Measurements from ENCODE around the gene GGCX.
"Not testable (repeated sequence)": the region's sequence is repeated elsewhere in the genome, so short reads cannot be mapped to it uniquely, and the experiment has no call there.

The GGCX gene

GRCh38 chr2:85575739-85576138, 14.4 kb upstream of the GGCX start:
- DNase-seq (ENCODE audit: low spot score), result no peak

- no peak for DNase-seq (ENCODE audit: low spot score)
These were observed 5.0 kb upstream of the GGCX start for GRCh38 chr2:85566265-85566664.

GRCh38 chr2:85564144-85564563, 2.9 kb upstream of the GGCX start:
- DNase-seq (ENCODE audit: low spot score), result no peak

- no peak for DNase-seq (ENCODE audit: low spot score)
These were observed 447 bp downstream of the GGCX start for GRCh38 chr2:85560812-85561279.

GRCh38 chr2:85560403-85560726, 928 bp downstream of the GGCX start:
- DNase-seq (ENCODE audit: low spot score), result not testable (repeated sequence)

GRCh38 chr2:85558160-85558559, 3.1 kb downstream of the GGCX start:
- DNase-seq (ENCODE audit: low spot score), result no peak

- no peak for DNase-seq (ENCODE audit: low spot score)
These were observed 4.2 kb downstream of the GGCX start for GRCh38 chr2:85557130-85557529.

- DNase-seq (ENCODE audit: low spot score), result no peak
These were observed 6.2 kb downstream of the GGCX start for GRCh38 chr2:85554980-85555612.

GRCh38 chr2:85553184-85553583, 8.1 kb downstream of the GGCX start:
- DNase-seq (ENCODE audit: low spot score), result no peak

- peak; percentile 89 for DNase-seq (ENCODE audit: low spot score)
These were observed 9.3 kb downstream of the GGCX start for GRCh38 chr2:85551698-85552678.

- DNase-seq (ENCODE audit: low spot score), result no peak
These were observed 10.8 kb downstream of the GGCX start for GRCh38 chr2:85550486-85550885.

GRCh38 chr2:85549826-85550225, 11.5 kb downstream of the GGCX start:
- DNase-seq (ENCODE audit: low spot score), result no peak

- no peak for DNase-seq (ENCODE audit: low spot score)
These were observed 12.2 kb downstream of the GGCX start for GRCh38 chr2:85549095-85549494.

GRCh38 chr2:85548608-85548900, 12.7 kb downstream of the GGCX start:
- DNase-seq (ENCODE audit: low spot score), result no peak

- no peak for DNase-seq (ENCODE audit: low spot score)
These were observed 13.3 kb downstream of the GGCX start for GRCh38 chr2:85547859-85548607.

GRCh38 chr2:85547089-85547858, 14.0 kb downstream of the GGCX start:
- DNase-seq (ENCODE audit: low spot score), result no peak

GRCh38 chr2:85545780-85546240, 15.5 kb downstream of the GGCX start:
- DNase-seq (ENCODE audit: low spot score), result no peak

- not testable (repeated sequence) for DNase-seq (ENCODE audit: low spot score)
These were observed 16.1 kb downstream of the GGCX start for GRCh38 chr2:85544915-85545779.

- not testable (repeated sequence) for DNase-seq (ENCODE audit: low spot score)
These were observed 17.0 kb downstream of the GGCX start for GRCh38 chr2:85544254-85544691.

- no peak for DNase-seq (ENCODE audit: low spot score)
These were observed 18.5 kb downstream of the GGCX start for GRCh38 chr2:85542777-85543176.

Data from CD4-positive, alpha-beta T cell treated with Interleukin-6 at 100 ng/mL for 8 hours (primary cell).